HG03457 (cell line): ENCODE results near the gene PTPRD.

Experiments
- ATAC-seq: cut with Tn5 transposase; IDR thresholded peaks from one replicate; pipeline ENCODE4 v1.9.1; 2021; ENCODE audit warnings: moderate number of reproducible peaks; ENCODE audit not compliant: unreplicated experiment

Gene PTPRD

DNA sequence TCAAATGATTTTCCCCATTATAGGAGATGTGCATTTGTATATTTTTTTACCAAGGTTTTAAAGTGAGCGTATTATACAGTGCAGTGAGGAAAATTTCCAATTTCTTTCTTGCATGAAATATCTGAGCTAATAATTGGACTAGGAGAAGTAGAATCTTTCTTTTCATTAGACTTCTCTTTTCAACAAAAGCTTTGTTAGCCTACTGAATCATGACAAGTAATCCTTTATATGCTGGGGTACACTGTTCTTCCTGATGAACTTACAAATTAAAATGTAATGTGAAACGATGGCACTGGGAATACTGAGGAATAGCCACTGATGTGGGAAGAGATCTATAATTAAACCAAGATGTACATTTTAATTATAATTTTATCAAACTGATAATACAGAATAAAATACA, 829.6 kb downstream of the PTPRD start:
- ATAC-seq = no peak

- ATAC-seq = no peak
Measured at GRCh38 chr9:9778293-9778692, 834.5 kb downstream of the PTPRD start.

DNA sequence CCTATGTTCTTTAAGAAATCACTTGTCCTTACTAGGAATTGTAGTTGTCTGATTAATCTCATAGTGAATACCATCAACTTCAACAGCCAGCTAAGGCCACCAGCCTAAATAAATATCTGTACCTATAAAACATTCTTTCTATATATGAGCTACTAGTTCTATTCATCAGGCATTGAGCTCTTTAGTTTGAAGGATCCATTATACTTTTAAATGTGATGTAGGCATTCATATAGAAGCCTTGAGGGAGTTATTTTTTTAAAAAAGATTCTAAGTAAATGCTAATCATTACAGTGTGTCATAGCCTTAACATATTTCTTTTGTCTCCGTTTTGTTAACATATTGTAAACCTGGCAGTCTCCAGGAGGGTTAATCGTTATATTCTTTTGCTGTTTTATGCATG, 838.3 kb downstream of the PTPRD start:
- no peak for ATAC-seq

GRCh38 chr9:9771314-9771713, 841.5 kb downstream of the PTPRD start:
- ATAC-seq = no peak

DNA sequence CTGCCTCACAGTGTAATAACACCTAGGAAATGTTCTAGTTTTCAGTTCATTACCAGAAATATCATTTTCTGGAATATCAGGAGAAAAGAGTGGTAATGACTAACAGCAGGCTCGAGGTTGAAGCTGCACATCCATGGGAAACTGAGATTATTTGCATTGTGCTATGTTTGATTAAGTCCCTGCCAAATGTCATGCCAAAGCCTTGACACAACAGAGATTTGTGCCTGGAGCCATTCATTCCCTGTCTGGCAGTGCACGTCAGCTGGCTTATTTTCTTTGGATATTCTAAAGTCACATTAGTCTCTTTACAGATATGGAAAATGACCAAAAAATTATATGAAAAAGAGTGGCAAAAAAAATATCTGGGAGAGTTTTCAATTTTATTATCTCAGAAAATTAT, 848.0 kb downstream of the PTPRD start:
- ATAC-seq = no peak

DNA sequence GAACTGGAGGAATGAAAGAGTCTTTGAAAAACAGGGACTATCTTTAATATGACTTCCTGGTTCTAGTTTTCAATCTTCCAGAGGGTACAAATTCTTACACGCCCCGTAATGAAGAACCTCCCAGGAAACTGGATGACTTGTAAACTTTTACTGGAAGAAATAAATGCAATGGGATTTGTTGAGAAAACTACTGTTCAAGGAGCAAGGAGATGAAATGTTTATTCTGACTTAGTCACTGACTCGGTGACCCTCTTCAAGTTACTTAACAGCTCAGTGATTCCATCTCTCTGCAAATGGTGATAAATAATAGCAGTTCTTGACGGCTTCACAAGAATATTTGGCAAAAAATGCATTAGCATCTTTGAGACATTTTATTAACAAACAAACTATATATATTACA, 858.6 kb downstream of the PTPRD start:
- ATAC-seq = no peak

DNA sequence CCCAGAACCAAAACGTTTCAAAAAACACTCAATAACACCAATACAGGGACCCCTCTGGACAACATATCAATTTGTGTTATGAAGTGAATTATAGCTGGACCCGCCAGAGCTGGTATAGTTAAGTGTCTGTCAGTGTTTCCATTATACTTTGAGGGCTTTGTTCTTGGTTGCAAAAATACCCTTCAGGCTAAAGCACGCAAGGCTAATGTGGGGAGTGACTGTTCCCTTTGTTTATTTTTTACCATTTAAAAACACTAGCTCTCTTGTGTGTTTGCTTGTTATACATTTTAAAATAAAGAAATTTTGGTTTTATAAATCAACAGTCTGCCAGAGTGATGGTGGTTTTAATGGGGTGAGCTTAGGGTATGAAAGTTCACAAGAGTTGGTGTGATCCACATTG, 859.5 kb downstream of the PTPRD start:
- ATAC-seq = no peak

- ATAC-seq = no peak
Measured at GRCh38 chr9:9752722-9753121, 860.1 kb downstream of the PTPRD start.

DNA sequence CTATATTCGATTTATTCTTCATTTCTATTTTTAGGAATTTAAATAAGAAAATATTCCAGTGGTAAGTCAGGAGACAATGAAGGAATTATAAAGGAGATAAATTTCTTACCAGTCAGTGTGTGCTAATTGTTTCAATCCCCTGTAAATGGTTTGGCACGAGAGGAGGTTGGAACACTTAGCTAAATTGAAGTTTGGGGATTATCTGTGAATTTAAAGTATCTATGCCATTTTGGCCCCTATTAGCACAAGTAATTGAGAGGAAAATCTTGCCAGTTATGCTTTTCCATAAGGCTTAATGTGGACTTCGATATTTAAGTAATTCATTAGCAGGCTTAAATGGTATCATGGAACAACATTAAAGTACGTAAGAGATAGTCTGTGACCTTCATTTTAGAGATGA, 860.8 kb downstream of the PTPRD start:
- ATAC-seq = no peak

DNA sequence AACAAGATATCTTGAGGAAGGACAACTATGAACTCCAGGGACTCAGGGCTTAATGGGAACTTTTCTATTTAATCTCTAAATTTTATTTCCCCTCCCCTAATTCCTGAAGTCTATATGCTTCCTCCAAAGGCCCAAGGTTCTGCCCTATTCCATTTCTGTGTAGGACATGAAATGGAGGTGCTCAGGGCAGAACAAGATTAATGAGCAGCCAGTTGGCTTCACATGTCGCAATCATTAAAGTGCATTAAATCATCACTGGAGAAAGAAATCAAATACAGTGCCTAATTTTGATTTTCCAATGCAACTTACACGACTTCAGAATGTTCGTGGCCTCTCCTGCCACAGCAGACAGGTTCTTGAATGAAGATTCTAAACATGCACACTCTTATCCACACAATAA, 862.1 kb downstream of the PTPRD start:
- ATAC-seq = no peak

DNA sequence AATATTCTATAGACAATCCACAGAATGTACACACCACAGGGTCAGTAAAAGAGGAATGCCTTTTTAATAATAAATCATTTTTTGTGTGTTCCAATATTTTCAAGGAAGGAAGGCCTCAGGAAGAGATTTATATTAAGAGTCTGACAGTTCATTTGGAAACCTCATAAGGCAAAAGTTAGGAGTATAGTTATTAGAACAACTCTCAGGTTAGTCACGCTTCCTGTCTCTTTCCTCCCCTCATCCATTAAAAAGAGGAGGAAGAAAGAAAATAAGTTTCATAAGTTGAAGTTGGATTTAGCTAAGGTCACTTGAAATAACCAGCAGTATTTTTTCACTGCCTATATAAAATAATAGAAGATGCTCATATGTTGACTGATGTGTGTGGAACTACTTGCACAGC, 863.2 kb downstream of the PTPRD start:
- ATAC-seq = no peak

- ATAC-seq = no peak
Measured at GRCh38 chr9:9747787-9748186, 865.0 kb downstream of the PTPRD start.

- no peak for ATAC-seq
Measured at GRCh38 chr9:9746826-9747225, 866.0 kb downstream of the PTPRD start.

DNA sequence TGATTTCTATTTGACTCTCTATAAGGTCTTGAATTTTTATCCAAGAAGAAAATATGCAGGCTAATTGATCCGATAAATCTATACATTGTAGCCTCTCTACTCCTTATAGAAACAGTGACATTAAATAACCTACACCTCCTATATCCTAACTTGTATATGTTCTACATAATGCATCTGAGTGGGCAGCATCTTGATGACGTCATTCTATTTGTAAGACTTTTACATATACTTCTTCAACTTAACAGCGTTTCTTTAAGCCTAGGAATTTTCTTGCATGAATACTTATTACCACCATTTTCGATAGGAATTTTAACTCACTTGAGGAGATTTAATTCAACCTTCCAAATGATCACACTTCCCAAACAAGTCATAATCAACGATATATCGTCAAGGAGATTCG, 869.0 kb downstream of the PTPRD start:
- ATAC-seq = no peak

GRCh38 chr9:9730174-9730573, 882.6 kb downstream of the PTPRD start:
- no peak for ATAC-seq

- no peak for ATAC-seq
Measured at GRCh38 chr9:9729082-9729481, 883.7 kb downstream of the PTPRD start.

DNA sequence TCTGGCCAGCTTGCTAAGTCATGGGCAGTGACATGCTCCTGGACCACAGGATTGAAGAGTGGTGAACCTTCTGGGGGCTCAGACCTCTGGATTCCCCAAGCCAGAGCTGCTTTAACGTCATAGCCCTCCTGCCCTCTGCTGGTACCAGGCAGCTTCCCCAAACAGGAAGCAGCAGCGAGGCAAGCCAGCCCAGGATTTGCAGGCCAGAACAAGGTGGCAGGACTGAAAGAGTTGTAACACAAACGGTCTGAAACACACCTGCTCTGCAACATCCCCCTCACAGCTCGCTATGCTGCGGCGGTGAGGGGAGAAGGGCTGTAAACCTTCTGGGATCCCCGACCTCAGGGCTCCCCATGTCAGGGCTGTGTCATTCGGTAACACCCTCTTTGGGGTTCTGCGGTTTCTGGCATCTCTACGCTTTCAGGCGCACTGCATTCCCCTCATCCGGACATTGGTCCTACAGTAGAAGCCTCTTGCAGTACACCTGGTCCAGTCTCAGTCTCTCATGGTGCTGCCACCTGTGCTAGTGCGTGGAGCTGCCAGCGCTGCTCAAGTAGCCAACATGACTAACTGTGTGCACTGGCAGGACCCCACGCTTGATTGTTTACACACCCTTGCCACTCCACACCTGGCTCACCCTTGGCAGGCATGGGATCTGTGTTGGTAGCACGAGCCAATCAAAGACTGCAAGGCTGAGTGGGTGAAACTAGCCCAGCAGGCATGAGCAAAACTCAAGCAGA, 893.3 kb downstream of the PTPRD start:
- no peak for ATAC-seq

DNA sequence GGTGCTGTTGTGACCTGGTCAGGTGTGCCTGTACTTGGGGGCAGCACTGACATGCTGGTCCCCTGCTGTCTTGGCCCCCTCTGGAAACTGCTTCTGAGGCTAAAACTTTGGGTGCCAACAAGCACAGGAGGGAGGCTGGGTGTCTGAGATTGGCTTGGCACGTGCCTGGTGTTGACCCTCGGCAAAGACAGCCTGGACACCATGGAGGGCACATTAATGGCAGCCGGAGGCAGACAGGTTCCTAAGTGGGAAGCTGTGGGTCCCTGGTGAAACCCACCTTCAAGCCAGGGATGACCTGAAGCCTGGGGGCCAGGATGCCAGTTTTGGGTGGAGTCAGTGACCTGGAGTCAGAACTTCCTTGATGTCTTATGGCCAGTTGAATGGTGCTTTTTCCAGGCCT, 894.1 kb downstream of the PTPRD start:
- ATAC-seq = no peak

DNA sequence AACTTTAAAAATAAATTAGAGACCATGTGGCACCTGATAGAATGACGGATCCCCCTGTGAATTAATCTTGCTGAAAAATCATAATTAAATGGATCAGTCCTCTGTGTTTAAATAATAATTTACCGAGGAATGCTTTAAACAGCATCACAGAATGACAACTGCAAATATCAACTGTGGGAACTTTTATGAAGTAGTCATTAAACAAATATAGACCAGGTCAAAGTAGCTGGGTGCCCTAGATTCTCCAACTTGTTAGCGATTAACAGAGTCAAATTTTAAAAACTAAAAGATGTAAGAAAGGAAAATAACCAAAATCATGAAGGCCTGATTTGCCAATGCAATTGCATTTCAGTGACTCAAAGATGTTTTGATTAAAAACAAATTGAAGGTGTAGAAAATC, 933.4 kb downstream of the PTPRD start:
- no peak for ATAC-seq

GRCh38 chr9:9674461-9674860, 938.3 kb downstream of the PTPRD start:
- no peak for ATAC-seq

- ATAC-seq = no peak
Measured at GRCh38 chr9:9670454-9670853, 942.3 kb downstream of the PTPRD start.

DNA sequence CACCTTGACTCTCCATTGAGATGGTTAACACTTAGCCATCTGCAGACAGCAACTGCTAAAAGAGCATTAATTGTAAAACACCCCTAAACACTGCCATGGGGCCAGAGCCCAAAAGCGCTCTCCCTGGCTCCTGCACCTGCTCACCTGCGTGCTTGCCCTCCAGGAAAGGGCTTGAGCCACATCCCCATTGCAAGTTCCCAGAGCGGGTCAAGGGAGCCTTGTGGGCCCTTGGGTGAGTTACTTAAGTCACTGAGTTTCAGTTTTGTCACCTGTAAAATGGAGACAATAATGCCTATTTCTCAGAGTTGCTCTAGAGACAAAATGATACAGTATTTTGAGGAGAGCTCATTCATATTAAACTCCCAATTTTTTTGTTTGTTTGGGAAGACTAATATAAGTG, 967.8 kb downstream of the PTPRD start:
- ATAC-seq = no peak

- no peak for ATAC-seq
Measured at GRCh38 chr9:9631284-9631683, 981.5 kb downstream of the PTPRD start.
